GM18867 (cell line): ENCODE data around the gene SKIDA1.

Source experiments
- ATAC-seq: cut with Tn5 transposase; IDR thresholded peaks from one replicate; pipeline ENCODE4 v1.9.1; 2021; ENCODE audit warnings: mild to moderate bottlenecking, moderate library complexity; ENCODE audit not compliant: unreplicated experiment

Gene SKIDA1

GRCh38 chr10:21502348-21502740, 23.1 kb downstream of the SKIDA1 start:
- no peak for ATAC-seq

GRCh38 chr10:21501731-21502347, 23.6 kb downstream of the SKIDA1 start:
- ATAC-seq = no peak

- ATAC-seq = no peak
These were observed 24.4 kb downstream of the SKIDA1 start for GRCh38 chr10:21501091-21501490.

GRCh38 chr10:21500578-21500910, 24.9 kb downstream of the SKIDA1 start:
- no peak for ATAC-seq

GRCh38 chr10:21499701-21500577, 25.5 kb downstream of the SKIDA1 start:
- ATAC-seq = no peak

- no peak for ATAC-seq
These were observed 26.5 kb downstream of the SKIDA1 start for GRCh38 chr10:21498986-21499385.

GRCh38 chr10:21498377-21498776, 27.1 kb downstream of the SKIDA1 start:
- ATAC-seq = no peak

GRCh38 chr10:21497177-21497807, 28.2 kb downstream of the SKIDA1 start:
- ATAC-seq = no peak

- ATAC-seq = peak; percentile 54
These were observed 28.9 kb downstream of the SKIDA1 start for GRCh38 chr10:21496343-21497176.

GRCh38 chr10:21495752-21496342, 29.6 kb downstream of the SKIDA1 start:
- ATAC-seq = peak; percentile 79

- ATAC-seq = no peak
These were observed 30.3 kb downstream of the SKIDA1 start for GRCh38 chr10:21495002-21495751.

GRCh38 chr10:21494191-21495001, 31.1 kb downstream of the SKIDA1 start:
- no peak for ATAC-seq

GRCh38 chr10:21493784-21494183, 31.7 kb downstream of the SKIDA1 start:
- no peak for ATAC-seq

GRCh38 chr10:21492421-21492820, 33.1 kb downstream of the SKIDA1 start:
- ATAC-seq = no peak

- no peak for ATAC-seq
These were observed 34.8 kb downstream of the SKIDA1 start for GRCh38 chr10:21490711-21491105.

- ATAC-seq = no peak
These were observed 35.3 kb downstream of the SKIDA1 start for GRCh38 chr10:21490028-21490710.

- no peak for ATAC-seq
These were observed 36.5 kb downstream of the SKIDA1 start for GRCh38 chr10:21488957-21489446.

GRCh38 chr10:21488246-21488956, 37.1 kb downstream of the SKIDA1 start:
- ATAC-seq = no peak
